Right lobe of liver (tissue), 6 donors: Measurements from ENCODE around the gene ADAM12. TPM values are rescaled to one million over a fixed set of nuclear protein-coding genes. Genes with fewer than 3 reads are reported as not detected.

ENCODE experiments used
- ATAC-seq, 4 donors: fragments of 200-7000 bp; cut with Tn5 transposase; one replicate each; pipeline ENCODE4 v1.9.1; 2020; ENCODE audit warnings: mild to moderate bottlenecking in 4 of 4, moderate library complexity in 4 of 4
- DNase-seq, 3 donors: peaks; one replicate each; pipeline ENCODE4 v3.0.0-alpha.2; 2020
- H3K27ac ChIP-seq, 3 donors: fragments of 200-600 bp; one replicate each; pipeline ENCODE4 v1.8.0; 2022
- H3K27me3 ChIP-seq, 2 donors: fragments of 200-600 bp; one replicate each; pipeline ENCODE4 v1.8.0; 2022
- H3K36me3 ChIP-seq, 4 donors: fragments of 200-600 bp; sonication (generic) in 1 of 4; one replicate each; pipeline versions ENCODE4 v1.5.1 to v1.8.0; 2017 to 2022; ENCODE audit warnings: control low read depth in 1 of 4
- H3K4me1 ChIP-seq, 4 donors: fragments of 200-600 bp; sonication (generic) in 1 of 4; one replicate each; pipeline versions ENCODE4 v1.5.1 to v1.8.0; 2017 to 2022; ENCODE audit warnings: control low read depth in 1 of 4
- H3K4me3 ChIP-seq, 3 donors: fragments of 200-600 bp; one replicate each; pipeline ENCODE4 v1.8.0; 2022
- H3K9me3 ChIP-seq, 4 donors: fragments of 200-600 bp; sonication (generic) in 1 of 4; one replicate each; pipeline versions ENCODE4 v1.5.1 to v1.8.0; 2017 to 2022; ENCODE audit warnings: control low read depth in 1 of 4
- CTCF ChIP-seq, 4 donors: fragments of 200-600 bp in 3 of 4; fragments of 450-650 bp in 1 of 4; IDR thresholded peaks; one replicate each; pipeline versions ENCODE4 v1.5.1 to v1.8.0; 2016 to 2022; ENCODE audit warnings: antibody characterized with exemption in 4 of 4, mild to moderate bottlenecking in 2 of 4
- POLR2A ChIP-seq: fragments of 450-650 bp; IDR thresholded peaks from one replicate; pipeline ENCODE4 v1.6.1; 2017; ENCODE audit warnings: antibody characterized with exemption, mild to moderate bottlenecking
- WGBS: methylation state at CpG from one replicate; pipeline ENCODE4 v1.1.6; 2018; ENCODE audit warnings: low coverage, low lambda C conversion rate; ENCODE audit not compliant: insufficient coverage; ENCODE audit errors: missing lambda C conversion rate; 5-methylcytosine and 5-hydroxymethylcytosine counted together
- intact Hi-C, 2 donors: fragments of 100-400 bp; cut with DNase I; formaldehyde crosslinking; loops; one replicate each; pipeline versions ENCODE4 v1.11.2 to v1.14.1; 2022
- total RNA-seq, 6 experiments: library from RNA; depleted of rRNA in 2 of 6; stranded (reverse); fragments of >200 nt in 2 of 6; fragmentation: NEBNext Ultra II Directional in 3 of 6; extraction: Animal tissue kit (Norgen Biotek cat#: 25700) in 3 of 6; gene quantifications; one replicate each; pipeline versions ENCODE4 v1.1.0 to v1.2.4, GENCODE V29; 2016 to 2023
- donor health status: DM: no; HTN: yes; CAD: no.
- donor health status: DM: no; HTN: no; CAD: no.
- donor health status: DM: no; HTN: no; CAD: no.
- donor health status: DM: no; HTN: yes; CAD: no.
- donor health status: DM: no; HTN: yes; CAD: no.

ADAM12 gene
- total RNA-seq, 6 experiments from 2014 or later: 0.06 to 1.3 (median 0.48) TPM; not detected in 2

DNA sequence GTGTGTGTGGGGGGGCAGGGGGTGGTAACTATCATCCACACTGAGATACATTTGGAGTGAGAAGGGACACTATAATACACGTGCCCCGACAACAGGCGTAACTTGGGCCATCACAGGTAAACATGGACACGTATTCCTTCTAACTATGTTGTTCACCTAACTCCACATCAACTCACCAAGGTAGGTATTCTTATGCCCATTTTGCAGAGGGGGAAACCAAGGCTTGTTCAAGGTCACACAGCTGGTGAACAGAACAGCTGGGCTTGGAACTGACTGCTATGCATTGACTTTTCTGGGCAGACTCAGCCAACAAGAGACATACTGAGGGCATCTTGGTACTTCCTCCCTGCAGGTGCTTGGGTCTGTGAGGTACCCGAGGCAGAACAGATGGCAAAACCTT is 170.1 kb downstream of the ADAM12 start:
- WGBS: 82% methylated on average over 4 of the region's 5 CpGs
- DNase-seq (no peak), ATAC-seq (no peak)
- no peak for TF ChIP-seq CTCF (IDR thresholded peaks at IDR 0.05)
- TF ChIP-seq POLR2A: no peak
- Histone ChIP-seq H3K9me3 (no peaks in the 10 kb centered on the region), H3K4me1 (no peaks in the 10 kb centered on the region), H3K27me3 (no peaks in the 10 kb centered on the region), H3K27ac (no peak overlapping the region), H3K36me3 (no peaks in the 10 kb centered on the region), H3K4me3 (no peak overlapping the region)
- intact Hi-C loops: no loop called here

DNA sequence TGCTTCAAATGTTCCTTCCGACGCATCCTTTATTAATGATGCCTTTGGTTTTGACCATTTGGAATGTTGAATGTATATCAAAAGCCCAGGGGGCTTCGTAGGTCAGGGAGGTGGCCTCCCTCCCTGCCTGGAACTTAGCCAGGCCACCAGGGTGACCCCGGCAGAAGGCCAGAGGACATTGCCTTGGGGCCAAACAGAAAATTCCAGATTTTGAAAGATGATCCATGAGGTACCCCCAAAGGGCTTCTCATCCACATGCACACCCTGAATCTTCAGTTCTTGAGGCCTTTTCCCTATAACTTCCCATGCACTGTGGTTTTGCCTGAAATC is 171.7 kb downstream of the ADAM12 start:
- WGBS: 54% methylated on average over 4 of the region's 4 CpGs
- no peak overlapping the region for H3K27ac ChIP-seq
- H3K9me3 ChIP-seq: no peaks in the 10 kb centered on the region
- no peak for TF ChIP-seq POLR2A
- TF ChIP-seq CTCF (IDR thresholded peaks at IDR 0.05): no peak
- H3K4me1 ChIP-seq: no peaks in the 10 kb centered on the region
- DNase-seq (no peak), ATAC-seq (no peak)
- no peak overlapping the region for H3K4me3 ChIP-seq
- no peaks in the 10 kb centered on the region for H3K27me3 ChIP-seq
- no peaks in the 10 kb centered on the region for H3K36me3 ChIP-seq
- intact Hi-C loops: no loop called here

DNA sequence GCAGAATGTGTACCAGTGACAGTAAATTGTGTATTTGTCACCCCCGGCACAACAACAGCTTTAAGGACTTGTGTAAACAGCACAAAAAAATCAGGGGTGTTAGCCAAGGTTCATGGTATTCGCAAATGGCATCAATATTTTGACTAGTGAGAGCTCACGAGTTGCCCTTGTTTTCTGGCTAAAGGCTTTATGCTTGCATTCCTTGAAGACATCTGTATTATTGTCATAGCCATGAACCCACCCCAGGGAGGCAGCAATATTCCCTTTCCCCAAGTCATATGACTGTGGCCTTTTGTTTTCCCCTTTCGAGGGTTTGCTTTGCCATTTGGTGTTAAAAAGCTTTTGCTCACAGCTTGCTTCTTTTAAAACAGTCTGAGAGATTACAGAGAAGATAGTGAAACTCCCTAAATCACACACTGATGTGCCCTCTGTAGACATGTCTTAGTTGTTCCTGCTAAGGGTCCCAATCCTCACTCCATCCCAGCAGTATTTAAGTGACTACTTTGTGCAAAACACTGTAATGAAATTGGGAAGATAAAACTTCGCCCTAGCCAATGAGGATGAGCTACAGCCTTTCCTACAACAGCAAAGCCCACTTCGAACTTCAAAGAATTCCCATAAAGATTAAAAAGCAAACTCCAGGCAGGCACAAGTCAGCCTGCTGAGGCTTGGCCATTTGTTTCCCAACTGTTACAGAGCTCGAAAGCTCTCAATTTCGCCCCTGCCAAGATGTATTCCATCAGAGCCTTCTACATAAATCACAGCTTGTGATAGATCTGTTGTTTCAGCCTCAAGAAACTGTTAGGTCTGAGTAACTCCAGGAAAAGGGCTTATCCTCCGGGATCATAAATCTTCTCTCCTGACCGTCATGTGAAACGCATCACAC is 172.3 kb downstream of the ADAM12 start:
- H3K27ac ChIP-seq: no peak overlapping the region
- intact Hi-C loops: no loop called here
- no peaks in the 10 kb centered on the region for H3K4me1 ChIP-seq
- 46% methylated on average over 11 of the region's 11 CpGs for WGBS
- H3K36me3 ChIP-seq: no peaks in the 10 kb centered on the region
- no peaks in the 10 kb centered on the region for H3K27me3 ChIP-seq
- no peaks in the 10 kb centered on the region for H3K9me3 ChIP-seq
- ATAC-seq (no peak), DNase-seq (no peak)
- H3K4me3 ChIP-seq: no peak overlapping the region
- TF ChIP-seq POLR2A (no peak), CTCF (IDR thresholded peaks at IDR 0.05) (no peak)

GRCh38 chr10:126214679-126215078 is 173.6 kb downstream of the ADAM12 start:
- Histone ChIP-seq H3K4me3 (no peak overlapping the region), H3K27me3 (no peaks in the 10 kb centered on the region), H3K4me1 (no peaks in the 10 kb centered on the region), H3K36me3 (no peaks in the 10 kb centered on the region), H3K9me3 (no peaks in the 10 kb centered on the region), H3K27ac (no peak overlapping the region)
- WGBS: 85% methylated on average over 4 of the region's 8 CpGs
- ATAC-seq (no peak), DNase-seq (no peak)
- no peak for TF ChIP-seq POLR2A
- TF ChIP-seq CTCF (IDR thresholded peaks at IDR 0.05): no peak
- intact Hi-C loops: no loop called here
